ENCODE measurements around the gene TSPAN5. TPM values are rescaled to one million over a fixed set of nuclear protein-coding genes. Genes with fewer than 3 reads are reported as not detected.

Gene TSPAN5
- total and polyA plus RNA-seq, 8 donors = 1.6 to 90.2 (median 8.5) TPM

DNA sequence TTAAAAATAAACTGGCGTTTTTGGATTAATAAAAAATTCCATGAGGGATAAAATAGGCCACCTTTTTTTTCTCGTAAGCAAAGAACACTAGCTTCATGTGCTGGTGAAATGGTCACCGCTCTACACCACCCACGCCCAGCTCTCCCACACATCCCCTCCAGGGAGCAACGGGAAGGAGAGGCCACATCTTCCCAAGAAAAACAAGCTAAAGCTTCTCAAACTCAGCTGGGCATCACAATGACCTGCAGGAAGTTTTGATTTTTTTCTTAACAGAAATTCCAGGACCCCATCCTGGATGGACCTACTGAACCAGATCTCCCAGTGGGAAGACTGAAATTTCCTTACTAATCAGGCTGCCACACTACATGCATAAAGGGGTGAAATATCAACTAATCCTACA, 9.8 kb downstream of the TSPAN5 start:
- Histone ChIP-seq H3K9me3 (no peaks in the 10 kb centered on the region), H3K4me1 (peaks cover 0 to 34% (median 1%) of the 10 kb centered on the region in 4 donors), H3K36me3 (no peaks in the 10 kb centered on the region), H3K27ac (no peak overlapping the region), H3K4me3 (no peak overlapping the region), H3K27me3 (no peaks in the 10 kb centered on the region)
- WGBS, 5 donors = 76 to 91% (median 88%) methylated on average over 5 of the region's 5 CpGs
- TF ChIP-seq, protein P1, sequence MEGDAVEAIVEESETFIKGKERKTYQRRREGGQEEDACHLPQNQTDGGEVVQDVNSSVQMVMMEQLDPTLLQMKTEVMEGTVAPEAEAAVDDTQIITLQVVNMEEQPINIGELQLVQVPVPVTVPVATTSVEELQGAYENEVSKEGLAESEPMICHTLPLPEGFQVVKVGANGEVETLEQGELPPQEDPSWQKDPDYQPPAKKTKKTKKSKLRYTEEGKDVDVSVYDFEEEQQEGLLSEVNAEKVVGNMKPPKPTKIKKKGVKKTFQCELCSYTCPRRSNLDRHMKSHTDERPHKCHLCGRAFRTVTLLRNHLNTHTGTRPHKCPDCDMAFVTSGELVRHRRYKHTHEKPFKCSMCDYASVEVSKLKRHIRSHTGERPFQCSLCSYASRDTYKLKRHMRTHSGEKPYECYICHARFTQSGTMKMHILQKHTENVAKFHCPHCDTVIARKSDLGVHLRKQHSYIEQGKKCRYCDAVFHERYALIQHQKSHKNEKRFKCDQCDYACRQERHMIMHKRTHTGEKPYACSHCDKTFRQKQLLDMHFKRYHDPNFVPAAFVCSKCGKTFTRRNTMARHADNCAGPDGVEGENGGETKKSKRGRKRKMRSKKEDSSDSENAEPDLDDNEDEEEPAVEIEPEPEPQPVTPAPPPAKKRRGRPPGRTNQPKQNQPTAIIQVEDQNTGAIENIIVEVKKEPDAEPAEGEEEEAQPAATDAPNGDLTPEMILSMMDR (IDR thresholded peaks at IDR 0.05) = no peak
- TF ChIP-seq POLR2A (IDR thresholded peaks at IDR 0.05) (no peak), EP300 (IDR thresholded peaks at IDR 0.05) (no peak), POLR2AphosphoS5 (IDR thresholded peaks at IDR 0.05) (no peak)
- intact Hi-C loops (cut with DNase I; ENCODE audit: low total_unique reads) = no loop called here
- no peak for DNase-seq

DNA sequence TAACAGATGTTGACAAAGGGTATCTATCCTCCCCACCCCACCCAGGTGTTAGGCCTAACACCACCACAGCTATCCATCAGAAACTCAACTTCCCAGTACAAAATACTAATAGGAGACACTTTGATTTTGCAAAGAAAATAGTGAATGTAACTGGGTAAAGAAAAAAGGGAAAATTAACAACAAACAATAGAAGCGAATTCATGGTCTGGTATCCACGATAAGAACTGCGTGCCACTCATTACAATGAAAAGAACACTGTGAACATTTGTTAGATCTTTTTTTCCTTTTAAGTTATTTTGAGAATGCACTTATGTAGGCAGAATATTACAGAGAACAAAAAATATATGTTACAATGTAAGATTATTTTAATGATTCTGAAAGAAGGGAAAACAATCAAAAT, 12.0 kb downstream of the TSPAN5 start:
- TF ChIP-seq, protein P1 (IDR thresholded peaks at IDR 0.05) = no peak
- no peak for TF ChIP-seq POLR2A (IDR thresholded peaks at IDR 0.05)
- intact Hi-C loops (cut with DNase I; ENCODE audit: low total_unique reads) = no loop called here
- Histone ChIP-seq H3K9me3 (no peaks in the 10 kb centered on the region), H3K27ac (no peak overlapping the region), H3K4me3 (no peak overlapping the region), H3K36me3 (no peaks in the 10 kb centered on the region), H3K4me1 (peaks cover 0 to 36% (median 5%) of the 10 kb centered on the region in 4 donors), H3K27me3 (no peaks in the 10 kb centered on the region)
- WGBS, 5 donors = 95 to 99% (median 97%) methylated on average over 3 of the region's 3 CpGs
- DNase-seq = no peak

DNA sequence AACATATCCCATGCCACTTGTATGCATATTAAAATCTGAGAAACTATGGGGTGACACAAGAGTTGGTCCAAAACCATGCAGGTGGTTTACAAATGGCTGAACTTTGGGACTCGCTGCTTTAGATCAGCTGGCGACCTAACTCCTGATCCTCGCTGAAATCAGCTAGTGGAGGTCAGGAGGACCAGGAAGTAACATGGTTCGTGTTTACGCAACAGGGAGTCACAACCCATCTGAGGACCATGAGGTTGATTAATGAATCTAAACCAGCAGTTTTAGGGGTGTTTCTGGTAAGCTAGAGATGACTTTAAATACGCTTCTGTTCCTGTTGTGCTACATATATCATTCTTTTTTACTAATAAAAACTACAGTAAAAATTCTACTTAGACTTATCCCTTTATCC, 12.9 kb downstream of the TSPAN5 start:
- no peaks in the 10 kb centered on the region for H3K9me3 ChIP-seq
- no peaks in the 10 kb centered on the region for H3K36me3 ChIP-seq
- no peak overlapping the region for H3K27ac ChIP-seq
- H3K27me3 ChIP-seq = no peaks in the 10 kb centered on the region
- WGBS, 5 donors = 85 to 94% (median 89%) methylated on average over 6 of the region's 6 CpGs
- TF ChIP-seq EP300 (IDR thresholded peaks at IDR 0.05) = no peak
- TF ChIP-seq, protein P1 (IDR thresholded peaks at IDR 0.05) = no peak
- TF ChIP-seq POLR2AphosphoS5 (IDR thresholded peaks at IDR 0.05) = no peak
- TF ChIP-seq POLR2A (IDR thresholded peaks at IDR 0.05) = no peak
- no peak overlapping the region for H3K4me3 ChIP-seq
- no peak for DNase-seq
- intact Hi-C loops (cut with DNase I; ENCODE audit: low total_unique reads) = no loop called here
- H3K4me1 ChIP-seq = peaks cover 0 to 36% (median 5%) of the 10 kb centered on the region in 4 donors

DNA sequence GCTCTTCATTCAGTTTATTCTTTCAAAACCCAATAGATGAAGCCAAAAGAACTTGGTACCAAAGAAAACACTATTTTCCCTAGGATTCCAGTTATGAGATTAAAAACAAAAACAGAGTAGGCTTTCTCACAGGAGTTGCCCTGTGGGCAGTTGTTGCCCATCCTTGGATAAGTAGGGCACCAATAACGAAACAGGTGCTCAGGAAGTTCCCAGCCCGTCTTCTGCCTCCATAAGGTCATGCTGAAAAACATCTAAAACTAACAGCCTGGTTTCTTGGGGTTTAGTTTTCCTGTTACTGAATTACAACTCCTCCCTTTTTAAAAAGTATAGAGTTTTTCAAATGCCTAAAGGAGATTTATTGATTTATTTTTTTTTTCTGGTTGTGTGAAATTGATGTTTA, 14.7 kb downstream of the TSPAN5 start:
- Histone ChIP-seq H3K4me1 (peaks cover 0 to 33% (median 5%) of the 10 kb centered on the region in 4 donors), H3K27me3 (no peaks in the 10 kb centered on the region), H3K4me3 (no peak overlapping the region), H3K27ac (no peak overlapping the region), H3K9me3 (no peaks in the 10 kb centered on the region), H3K36me3 (no peaks in the 10 kb centered on the region)
- TF ChIP-seq, protein P1 (IDR thresholded peaks at IDR 0.05) = no peak
- TF ChIP-seq EP300 (IDR thresholded peaks at IDR 0.05) (no peak), POLR2AphosphoS5 (IDR thresholded peaks at IDR 0.05) (no peak), POLR2A (IDR thresholded peaks at IDR 0.05) (no peak)
- intact Hi-C loops (cut with DNase I; ENCODE audit: low total_unique reads) = no loop called here
- WGBS, 5 donors = 72 to 90% (median 80%) methylated on average over 2 of the region's 2 CpGs
- no peak for DNase-seq

All from stomach (tissue), 9 donors.